H1 (cell line): ENCODE measurements around the gene DBF4B. TPM values are rescaled to one million over a fixed set of nuclear protein-coding genes. Genes with fewer than 3 reads are reported as not detected.

Source experiments
- CHD7 ChIP-seq: fragments of 300-600 bp; sonication (generic); IDR thresholded peaks from 2 replicates; pipeline ENCODE4 v1.7.1; 2012; ENCODE audit warnings: low read length, moderate library complexity, mild to moderate bottlenecking, inconsistent platforms; ENCODE audit not compliant: insufficient replicate concordance
- polyA plus RNA-seq, 7 experiments: library from polyadenylated mRNA; depleted of rRNA in 3 of 7; stranded (reverse) in 5 of 7; unstranded in 2 of 7; fragments of >200 nt in 5 of 7; fragments of 200-250 nt in 2 of 7; gene quantifications; 1 replicate in 5 of 7; 2 replicates in 1 of 7; 4 replicates in 1 of 7; pipeline versions ENCODE4 v1.2.1 to v1.2.3, GENCODE V29; 2011 to 2013; ENCODE audit warnings: missing spikeins in 2 of 7, mixed read lengths in 2 of 7
- total RNA-seq: library from RNA; stranded (reverse); fragmentation: NEBNext Ultra II Directional; extraction: Animal tissue kit (Norgen Biotek cat#: 25700); gene quantifications from 2 replicates; pipeline ENCODE4 v1.2.1, GENCODE V29; 2021

The DBF4B gene
- total and polyA plus RNA-seq, 2 of the 8 experiments (the other 6 are each of a cell fraction or from before 2014, with no cell fraction given), result 20.2 to 26.9 TPM

- no peak for TF ChIP-seq CHD7
Observed at GRCh38 chr17:44677136-44677535, 31.3 kb upstream of the DBF4B start (continued).
